ENCODE measurements around the gene EMX2. TPM values are rescaled to one million over a fixed set of nuclear protein-coding genes. Genes with fewer than 3 reads are reported as not detected.

The EMX2 gene
- polyA plus RNA-seq, 3 donors = not detected

- H3K27me3 Mint-ChIP-seq (ENCODE audit: low read depth in 3 of 3) = peaks cover 2 to 10% (median 7%) of the 10 kb centered on the region in 3 donors
- intact Hi-C loops (cut with micrococcal nuclease) = no loop called here
- H3K9me3 ChIP-seq (replicated peaks in 1 of 2; ENCODE audit: control insufficient read depth in 1 of 2, insufficient read depth in 1 of 2, low read length in 2 of 2) = no peaks in the 10 kb centered on the region
These were observed 48.5 kb downstream of the EMX2 start for GRCh38 chr10:117591043-117591442.

GRCh38 chr10:117594722-117595121 lies 52.2 kb downstream of the EMX2 start:
- H3K4me3 Mint-ChIP-seq = no peak overlapping the region
- Histone ChIP-seq H4K20me1 (ENCODE audit: insufficient read depth, low read length) (no peaks in the 10 kb centered on the region), H3K4me1 (ENCODE audit: control insufficient read depth in 1 of 2, insufficient read depth in 2 of 2, low read length in 2 of 2) (no peaks in the 10 kb centered on the region), H3K9me3 (replicated peaks in 1 of 2; ENCODE audit: control insufficient read depth in 1 of 2, insufficient read depth in 1 of 2, low read length in 2 of 2) (no peaks in the 10 kb centered on the region), H3K79me2 (ENCODE audit: insufficient read depth, low read length) (no peaks in the 10 kb centered on the region), H3K36me3 (replicated peaks in 1 of 2; ENCODE audit: control insufficient read depth in 1 of 2, insufficient read depth in 2 of 2, low read length in 2 of 2) (no peaks in the 10 kb centered on the region), H3K27me3 (ENCODE audit: control insufficient read depth in 2 of 2, insufficient read depth in 2 of 2, low read length in 2 of 2) (peaks cover 2 to 4% of the 10 kb centered on the region in 2 donors), H3K27ac (ENCODE audit: low read depth in 1 of 2, low read length in 2 of 2) (no peak overlapping the region), H3K9ac (ENCODE audit: insufficient read depth, low read length, poor library complexity, severe bottlenecking) (no peak overlapping the region), H2AFZ (ENCODE audit: insufficient read depth, low read depth, low read length, poor library complexity, severe bottlenecking) (no peak overlapping the region), H3K4me2 (replicated peaks; ENCODE audit: extremely low read depth, low read length, poor library complexity, severe bottlenecking) (no peak overlapping the region), H3K4me3 (replicated peaks in 1 of 3; ENCODE audit: low read depth in 2 of 3, low read length in 3 of 3) (no peak overlapping the region)
- no peak for DNase-seq
- H3K4me1 Mint-ChIP-seq = no peaks in the 10 kb centered on the region
- H3K27ac Mint-ChIP-seq = no peak overlapping the region
- intact Hi-C loops (cut with micrococcal nuclease) = no loop called here
- WGBS (ENCODE audit: insufficient coverage) = 38% methylated on average over 3 of the region's 5 CpGs
- H3K9me3 Mint-ChIP-seq = peaks cover 0 to 2% (median 0%) of the 10 kb centered on the region in 7 donors
- peaks cover 4 to 21% (median 12%) of the 10 kb centered on the region in 3 donors for H3K27me3 Mint-ChIP-seq (ENCODE audit: low read depth in 3 of 3)
- no peaks in the 10 kb centered on the region for H3K36me3 Mint-ChIP-seq
- TF ChIP-seq CTCF (IDR thresholded peaks at IDR 0.05) = no peak

More at GRCh38 chr10:117591043-117591442, 48.5 kb downstream of the EMX2 start:
- H3K4me1 ChIP-seq (ENCODE audit: control insufficient read depth in 1 of 2, insufficient read depth in 2 of 2, low read length in 2 of 2) = no peaks in the 10 kb centered on the region
- 100% methylated on average over 2 of the region's 4 CpGs for WGBS (ENCODE audit: insufficient coverage)
- H3K4me2 ChIP-seq (replicated peaks; ENCODE audit: extremely low read depth, low read length, poor library complexity, severe bottlenecking) = no peak overlapping the region
- H3K79me2 ChIP-seq (ENCODE audit: insufficient read depth, low read length) = no peaks in the 10 kb centered on the region
- H3K27ac ChIP-seq (ENCODE audit: low read depth in 1 of 2, low read length in 2 of 2) = no peak overlapping the region
- H3K9ac ChIP-seq (ENCODE audit: insufficient read depth, low read length, poor library complexity, severe bottlenecking) = no peak overlapping the region
- TF ChIP-seq CTCF (IDR thresholded peaks at IDR 0.05) = no peak
- H3K4me3 ChIP-seq (replicated peaks in 1 of 3; ENCODE audit: low read depth in 2 of 3, low read length in 3 of 3) = no peak overlapping the region
- H3K36me3 Mint-ChIP-seq = no peaks in the 10 kb centered on the region
- H3K36me3 ChIP-seq (replicated peaks in 1 of 2; ENCODE audit: control insufficient read depth in 1 of 2, insufficient read depth in 2 of 2, low read length in 2 of 2) = no peaks in the 10 kb centered on the region
- no peak for DNase-seq
- no peak overlapping the region for H2AFZ ChIP-seq (ENCODE audit: insufficient read depth, low read depth, low read length, poor library complexity, severe bottlenecking)
- no peaks in the 10 kb centered on the region for H4K20me1 ChIP-seq (ENCODE audit: insufficient read depth, low read length)
- no peak overlapping the region for H3K27ac Mint-ChIP-seq
- H3K27me3 ChIP-seq (ENCODE audit: control insufficient read depth in 2 of 2, insufficient read depth in 2 of 2, low read length in 2 of 2) = peaks cover 0 to 2% of the 10 kb centered on the region in 2 donors
- H3K4me1 Mint-ChIP-seq = no peaks in the 10 kb centered on the region
- no peak overlapping the region for H3K4me3 Mint-ChIP-seq
- peaks cover 0 to 6% (median 0%) of the 10 kb centered on the region in 7 donors for H3K9me3 Mint-ChIP-seq

All from CD14-positive monocyte (primary cell).